Activated T-cell treated with anti-CD3 and anti-CD28 coated beads, Interleukin-2, amount 50 U/mL, for 48 hours (primary cell): Measurements from ENCODE around the gene PUM2.
"Not testable (repeated sequence)": the region's sequence is repeated elsewhere in the genome, so short reads cannot be mapped to it uniquely, and the experiment has no call there.

Source experiments
- DNase-seq, 2 experiments: peaks; one replicate each; pipeline ENCODE4 v3.0.0-alpha.2; 2020

The PUM2 gene

GRCh38 chr2:20367929-20368328 is 17.3 kb upstream of the PUM2 start:
- DNase-seq: not testable (repeated sequence)

GRCh38 chr2:20366672-20367116 is 16.1 kb upstream of the PUM2 start:
- DNase-seq: peak in 1 of 2 experiments; percentile 48

- peak; percentile 54 to 67 for DNase-seq
Observed at GRCh38 chr2:20365249-20365817, 14.7 kb upstream of the PUM2 start.

GRCh38 chr2:20363578-20363977 is 12.9 kb upstream of the PUM2 start:
- DNase-seq: no peak

- DNase-seq: no peak
Observed at GRCh38 chr2:20362701-20363435, 12.2 kb upstream of the PUM2 start.

GRCh38 chr2:20361893-20362292 is 11.2 kb upstream of the PUM2 start:
- no peak for DNase-seq

- no peak for DNase-seq
Observed at GRCh38 chr2:20359096-20359495, 8.5 kb upstream of the PUM2 start.

- DNase-seq: no peak
Observed at GRCh38 chr2:20357638-20358389, 7.2 kb upstream of the PUM2 start.

GRCh38 chr2:20356042-20356441 is 5.4 kb upstream of the PUM2 start:
- no peak for DNase-seq

GRCh38 chr2:20355131-20355530 is 4.5 kb upstream of the PUM2 start:
- DNase-seq: no peak

GRCh38 chr2:20353241-20353992 is 2.8 kb upstream of the PUM2 start:
- DNase-seq: no peak

- no peak for DNase-seq
Observed at GRCh38 chr2:20352581-20353216, 2.1 kb upstream of the PUM2 start.

GRCh38 chr2:20352230-20352578 is 1.6 kb upstream of the PUM2 start:
- no peak for DNase-seq

GRCh38 chr2:20351555-20352229 is 1.0 kb upstream of the PUM2 start:
- DNase-seq: no peak

GRCh38 chr2:20350041-20350712 is 467 bp downstream of the PUM2 start:
- peak; percentile 84 to 85 for DNase-seq

GRCh38 chr2:20349513-20349921 is 1.1 kb downstream of the PUM2 start:
- DNase-seq: no peak

GRCh38 chr2:20348542-20348941 is 2.1 kb downstream of the PUM2 start:
- DNase-seq: no peak

- no peak for DNase-seq
Observed at GRCh38 chr2:20346565-20347381, 3.9 kb downstream of the PUM2 start.

- no peak for DNase-seq
Observed at GRCh38 chr2:20343128-20343527, 7.5 kb downstream of the PUM2 start.

- DNase-seq: no peak
Observed at GRCh38 chr2:20339012-20339411, 11.6 kb downstream of the PUM2 start.
